ENCODE data around the gene RPL31. TPM values are rescaled to one million over a fixed set of nuclear protein-coding genes. Genes with fewer than 3 reads are reported as not detected.

Gene RPL31
- total RNA-seq, 1 donor from 2014 or later, result 1,437 TPM

DNA sequence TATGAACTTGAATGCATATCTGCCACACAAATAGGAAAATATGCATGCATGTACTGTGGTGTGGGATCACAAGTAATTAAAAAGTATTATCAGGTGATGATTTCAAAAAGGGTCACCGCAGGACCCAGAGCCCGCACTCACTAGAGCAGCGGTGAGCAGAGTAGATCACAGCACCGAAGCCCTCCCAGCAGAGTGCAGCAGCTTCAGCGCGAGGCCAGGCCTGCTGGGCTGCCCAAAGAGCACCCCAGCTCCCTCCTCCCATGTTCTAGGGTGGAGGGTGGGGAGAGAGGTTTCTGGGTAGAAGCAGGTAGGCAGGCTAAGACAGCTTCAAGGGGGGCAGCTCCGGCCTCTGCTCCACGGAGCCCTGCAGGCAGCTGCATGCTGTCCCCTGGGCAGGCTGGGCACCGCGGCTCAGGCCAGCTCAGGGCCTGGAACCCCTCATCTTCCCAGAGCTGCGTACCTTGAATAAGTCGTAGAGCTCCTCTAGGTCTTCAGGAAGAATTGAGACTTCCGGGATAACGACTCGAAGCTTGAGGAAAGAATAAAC lies 24.9 kb downstream of the RPL31 start:
- DNase-seq (ENCODE audit: low read depth), result no peak
- H3K4me3 ChIP-seq (ENCODE audit: low read depth, low read length), result no peak overlapping the region
- TF ChIP-seq, protein P1, sequence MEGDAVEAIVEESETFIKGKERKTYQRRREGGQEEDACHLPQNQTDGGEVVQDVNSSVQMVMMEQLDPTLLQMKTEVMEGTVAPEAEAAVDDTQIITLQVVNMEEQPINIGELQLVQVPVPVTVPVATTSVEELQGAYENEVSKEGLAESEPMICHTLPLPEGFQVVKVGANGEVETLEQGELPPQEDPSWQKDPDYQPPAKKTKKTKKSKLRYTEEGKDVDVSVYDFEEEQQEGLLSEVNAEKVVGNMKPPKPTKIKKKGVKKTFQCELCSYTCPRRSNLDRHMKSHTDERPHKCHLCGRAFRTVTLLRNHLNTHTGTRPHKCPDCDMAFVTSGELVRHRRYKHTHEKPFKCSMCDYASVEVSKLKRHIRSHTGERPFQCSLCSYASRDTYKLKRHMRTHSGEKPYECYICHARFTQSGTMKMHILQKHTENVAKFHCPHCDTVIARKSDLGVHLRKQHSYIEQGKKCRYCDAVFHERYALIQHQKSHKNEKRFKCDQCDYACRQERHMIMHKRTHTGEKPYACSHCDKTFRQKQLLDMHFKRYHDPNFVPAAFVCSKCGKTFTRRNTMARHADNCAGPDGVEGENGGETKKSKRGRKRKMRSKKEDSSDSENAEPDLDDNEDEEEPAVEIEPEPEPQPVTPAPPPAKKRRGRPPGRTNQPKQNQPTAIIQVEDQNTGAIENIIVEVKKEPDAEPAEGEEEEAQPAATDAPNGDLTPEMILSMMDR (conservative IDR thresholded peaks at IDR 0.05; ENCODE audit: low read depth, low read length), result no peak

GRCh38 chr2:101027852-101028251 lies 25.8 kb downstream of the RPL31 start:
- DNase-seq (ENCODE audit: low read depth), result no peak
- TF ChIP-seq, protein P1 (conservative IDR thresholded peaks at IDR 0.05; ENCODE audit: low read depth, low read length), result no peak

DNA sequence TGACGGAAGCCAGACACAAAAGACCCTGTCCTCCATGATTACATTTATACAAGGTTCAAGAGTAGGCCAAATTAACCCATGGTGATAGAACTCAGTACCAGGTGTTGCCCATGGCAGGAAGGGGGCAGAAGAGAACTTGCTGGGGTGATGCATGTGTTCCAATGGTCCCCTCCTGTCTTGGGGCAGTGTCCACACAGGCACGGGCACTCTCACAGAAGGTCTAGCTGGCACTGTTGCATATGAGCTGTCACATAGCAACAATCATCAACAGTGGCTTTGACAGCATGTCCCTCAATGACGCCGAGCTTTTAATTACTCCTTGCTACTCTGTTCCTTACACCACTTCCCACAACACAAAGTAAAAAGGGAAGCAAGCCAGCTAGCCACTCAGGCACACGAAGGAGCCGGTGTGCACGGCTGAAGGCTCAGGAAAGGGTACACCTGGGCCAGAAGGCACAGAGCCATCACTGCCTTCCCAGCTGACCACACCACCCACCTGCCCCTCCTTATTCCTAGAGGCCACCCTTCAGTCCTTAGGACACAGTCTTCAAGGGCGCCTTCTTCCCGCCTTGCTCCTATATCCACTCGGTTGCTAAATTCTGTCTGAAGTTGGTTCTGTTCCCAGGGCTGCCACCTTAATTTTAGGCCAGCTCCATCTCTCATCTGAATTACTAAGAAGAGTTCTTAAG lies 28.9 kb downstream of the RPL31 start:
- no peak for DNase-seq (ENCODE audit: low read depth)

More at GRCh38 chr2:101027852-101028251, 25.8 kb downstream of the RPL31 start:
- H3K4me3 ChIP-seq (ENCODE audit: low read depth, low read length), result no peak overlapping the region

GRCh38 chr2:101032084-101032776 lies 30.1 kb downstream of the RPL31 start:
- no peak for DNase-seq (ENCODE audit: low read depth)
- TF ChIP-seq, protein P1 (conservative IDR thresholded peaks at IDR 0.05; ENCODE audit: low read depth, low read length), result no peak

More for the DNA sequence above, 28.9 kb downstream of the RPL31 start:
- TF ChIP-seq, protein P1 (conservative IDR thresholded peaks at IDR 0.05; ENCODE audit: low read depth, low read length), result no peak
- H3K4me3 ChIP-seq (ENCODE audit: low read depth, low read length), result no peak overlapping the region

DNA sequence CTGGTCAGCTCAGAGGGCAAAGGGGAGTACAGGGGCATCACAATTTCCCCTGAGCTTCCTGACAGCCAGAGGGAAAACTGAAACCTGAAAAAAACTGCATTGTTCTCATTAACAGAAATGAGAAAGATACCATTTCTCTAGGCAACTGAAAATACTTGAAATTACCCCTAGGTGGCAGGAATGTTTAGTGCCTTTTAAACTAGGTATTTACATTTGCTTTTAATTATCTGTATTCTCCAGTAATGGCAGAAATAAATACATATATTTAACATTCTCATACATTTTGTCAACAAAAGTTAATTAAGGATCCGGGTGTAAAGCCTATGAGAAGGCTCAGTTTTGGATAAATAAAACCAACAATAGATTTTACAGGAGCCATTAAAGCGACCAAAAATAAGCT lies 34.5 kb downstream of the RPL31 start:
- no peak for DNase-seq (ENCODE audit: low read depth)
- TF ChIP-seq, protein P1 (conservative IDR thresholded peaks at IDR 0.05; ENCODE audit: low read depth, low read length), result peak; percentile 52
- H3K4me3 ChIP-seq (ENCODE audit: low read depth, low read length), result no peak overlapping the region

More at GRCh38 chr2:101032084-101032776, 30.1 kb downstream of the RPL31 start:
- no peak overlapping the region for H3K4me3 ChIP-seq (ENCODE audit: low read depth, low read length)

DNA sequence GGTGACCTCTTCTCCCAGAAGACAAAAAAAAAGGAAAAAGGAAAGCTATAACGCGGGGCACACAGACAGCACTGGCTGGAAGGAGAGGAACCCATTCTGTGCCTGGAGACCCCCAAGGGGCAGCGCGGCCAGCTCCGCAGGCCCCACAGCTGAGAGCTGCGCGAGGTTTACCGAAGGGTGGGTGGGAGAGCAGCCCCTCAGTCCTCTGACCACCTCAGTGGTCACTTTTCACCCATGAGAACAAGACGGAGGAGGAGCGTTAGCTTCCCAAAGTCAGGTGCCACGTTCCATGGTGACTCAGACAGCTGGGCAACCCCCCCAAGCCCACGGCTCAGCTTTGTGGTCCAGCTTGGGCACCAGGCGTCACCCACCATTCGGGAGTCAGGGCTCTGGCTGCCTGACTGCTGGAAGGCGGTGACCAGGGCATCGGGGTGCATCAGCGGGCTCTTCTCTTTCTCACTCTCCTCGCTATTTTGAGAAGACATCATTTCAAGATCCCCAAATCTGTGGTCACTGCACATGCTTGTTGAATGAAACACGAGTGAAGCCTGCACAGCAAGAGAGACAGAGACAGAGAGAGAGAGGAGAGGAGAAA lies 35.2 kb downstream of the RPL31 start:
- DNase-seq (ENCODE audit: low read depth), result no peak
- TF ChIP-seq, protein P1 (conservative IDR thresholded peaks at IDR 0.05; ENCODE audit: low read depth, low read length), result no peak
- no peak overlapping the region for H3K4me3 ChIP-seq (ENCODE audit: low read depth, low read length)

Data from epithelial cell of proximal tubule (primary cell).